ENCODE measurements around the gene FYN.

DNA sequence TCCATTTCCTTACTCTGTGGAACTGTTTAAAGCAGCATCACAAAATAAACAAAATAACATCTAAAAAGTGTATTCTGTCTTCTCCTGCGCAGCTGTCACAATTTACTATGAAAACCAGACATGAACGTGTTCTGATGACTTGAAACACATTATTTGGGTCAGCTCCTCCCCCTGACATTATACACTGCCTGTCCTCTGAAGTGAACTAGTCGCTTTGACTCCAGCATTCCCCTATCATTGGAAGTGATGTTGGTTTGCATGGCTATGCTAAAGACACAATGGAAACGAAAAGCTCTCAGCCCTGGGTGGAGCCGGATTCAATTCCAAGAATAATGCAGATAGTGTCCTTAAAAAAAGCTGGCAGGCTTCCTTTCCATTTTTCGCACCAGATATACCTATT, 125.9 kb downstream of the FYN start:
- no peak for TF ChIP-seq MYC (IDR thresholded peaks at IDR 0.05; ENCODE audit: insufficient read depth, insufficient read length, insufficient replicate concordance, low read length, severe bottlenecking)
- TF ChIP-seq POLR2A (IDR thresholded peaks at IDR 0.05; ENCODE audit: low read depth, low read length), result no peak
